H1 (cell line): ENCODE data around the gene IFNA17. TPM values are rescaled to one million over a fixed set of nuclear protein-coding genes. Genes with fewer than 3 reads are reported as not detected.
"Not testable (repeated sequence)": the region's sequence is repeated elsewhere in the genome, so short reads cannot be mapped to it uniquely, and the experiment has no call there.

ENCODE experiments used
- CTCF ChIA-PET: fragments of 300-600 bp; sonication (Branson Sonifier 250); formaldehyde crosslinking; loops from one replicate; lab custom pipeline; 2021; ENCODE audit not compliant: partially characterized antibody; lab: Charles Lee
- POLR2A ChIA-PET: fragments of 300-600 bp; sonication (Branson Sonifier 250); formaldehyde crosslinking; loops from one replicate; lab custom pipeline; 2021; ENCODE audit warnings: inconsistent platforms; ENCODE audit not compliant: partially characterized antibody; lab: Charles Lee
- DNase-seq, 2 experiments: peaks; one replicate each; pipeline versions ENCODE4 v3.0.0 to v3.0.0-alpha.2; 2010 to 2022; ENCODE audit warnings: low spot score in 2 of 2, low read depth in 1 of 2, mixed read lengths in 1 of 2
- FAIRE-seq: peaks from 2 replicates; lab custom pipeline; 2011; peaks lifted over from hg19 to GRCh38; lab: Jason Lieb, UNC
- H2AFZ ChIP-seq: 2 replicates; pipeline ENCODE4 v1.8.1; 2012; ENCODE audit warnings: low read length, inconsistent platforms
- H2AK5ac ChIP-seq: 2 replicates; pipeline ENCODE4 v1.6.1; 2013; ENCODE audit warnings: low read depth, low read length
- H2BK120ac ChIP-seq: replicated peaks from 2 replicates; pipeline ENCODE3; 2013; ENCODE audit warnings: low read depth, low read length, inconsistent platforms
- H2BK12ac ChIP-seq: 2 replicates; pipeline ENCODE4 v1.6.1; 2013; ENCODE audit warnings: low read depth, low read length
- H2BK15ac ChIP-seq: 2 replicates; pipeline ENCODE4 v1.6.1; 2013; ENCODE audit warnings: low read length
- H2BK20ac ChIP-seq: 2 replicates; pipeline ENCODE4 v1.6.1; 2013; ENCODE audit warnings: low read length
- H2BK5ac ChIP-seq: 2 replicates; pipeline ENCODE4 v1.6.1; 2013; ENCODE audit warnings: low read depth, low read length
- H3K14ac ChIP-seq: 2 replicates; pipeline ENCODE4 v1.6.1; 2013; ENCODE audit warnings: inconsistent platforms; ENCODE audit not compliant: insufficient read length
- H3K18ac ChIP-seq: 2 replicates; pipeline ENCODE4 v1.6.1; 2013; ENCODE audit warnings: low read length; ENCODE audit errors: extremely low read depth
- H3K23ac ChIP-seq: 2 replicates; pipeline ENCODE4 v1.6.1; 2013; ENCODE audit warnings: inconsistent platforms; ENCODE audit not compliant: insufficient read length
- H3K23me2 ChIP-seq: 2 replicates; pipeline ENCODE4 v1.6.1; 2013; ENCODE audit warnings: low read depth, low read length
- H3K27ac ChIP-seq: 2 replicates; pipeline ENCODE4 v1.6.1; 2011; ENCODE audit warnings: low read depth, low read length, inconsistent platforms
- H3K27me3 ChIP-seq, 4 experiments: replicated peaks in 1 of 4; 1 replicate in 1 of 4; 2 replicates in 3 of 4; pipeline versions ENCODE4 v1.6.1 to v1.8.1; 2011 to 2013; ENCODE audit warnings: low read length in 3 of 4, mild to moderate bottlenecking in 3 of 4, inconsistent platforms in 2 of 4, mixed read lengths in 2 of 4, moderate library complexity in 1 of 4; ENCODE audit not compliant: control insufficient read depth in 3 of 4, insufficient read depth in 3 of 4; ENCODE audit errors: extremely low read depth in 1 of 4
- H3K36me3 ChIP-seq, 4 experiments: 2 replicates each; pipeline versions ENCODE4 v1.6.1 to v1.8.1; 2011 to 2013; ENCODE audit warnings: mild to moderate bottlenecking in 4 of 4, low read length in 3 of 4, moderate library complexity in 2 of 4, control low read depth in 1 of 4, inconsistent platforms in 1 of 4; ENCODE audit not compliant: insufficient read depth in 4 of 4, control insufficient read depth in 2 of 4
- H3K4ac ChIP-seq: replicated peaks from 2 replicates; pipeline ENCODE3; 2013; ENCODE audit warnings: low read length, low read depth, mixed read lengths, inconsistent platforms; ENCODE audit not compliant: insufficient read length
- H3K4me1 ChIP-seq, 4 experiments: replicated peaks in 1 of 4; 1 replicate in 1 of 4; 2 replicates in 3 of 4; pipeline versions ENCODE4 v1.6.1 to v1.8.1; 2011 to 2013; ENCODE audit warnings: low read length in 3 of 4, inconsistent platforms in 2 of 4, mixed read lengths in 1 of 4; ENCODE audit not compliant: insufficient read depth in 4 of 4, control insufficient read depth in 3 of 4
- H3K4me2 ChIP-seq, 2 experiments: 2 replicates each; pipeline versions ENCODE4 v1.6.1 to v1.8.1; 2011 to 2013; ENCODE audit warnings: low read depth in 2 of 2, low read length in 2 of 2, control low read depth in 1 of 2, inconsistent platforms in 1 of 2, mild to moderate bottlenecking in 1 of 2; ENCODE audit not compliant: insufficient read depth in 1 of 2
- H3K4me3 ChIP-seq, 4 experiments: fragments of 200-600, 300-600 bp in 1 of 4; sonication (generic), shearing (Covaris generic), sonication (Bioruptor Twin) in 1 of 4; 2 replicates each; pipeline versions ENCODE4 v1.5.1 to v1.8.1; 2011 to 2016; ENCODE audit warnings: low read length in 4 of 4, low read depth in 3 of 4, control low read depth in 2 of 4, inconsistent platforms in 2 of 4, mild to moderate bottlenecking in 2 of 4, mixed read lengths in 1 of 4, moderate library complexity in 1 of 4; ENCODE audit not compliant: insufficient read depth in 2 of 4; ENCODE audit errors: extremely low read depth in 1 of 4
- H3K56ac ChIP-seq: replicated peaks from 2 replicates; pipeline ENCODE3; 2013; ENCODE audit warnings: low read depth, mild to moderate bottlenecking, mixed read lengths, low read length, inconsistent platforms; ENCODE audit not compliant: insufficient read length
- H3K79me1 ChIP-seq: 2 replicates; pipeline ENCODE4 v1.6.1; 2013; ENCODE audit warnings: low read depth, low read length, control low read depth
- H3K79me2 ChIP-seq, 2 experiments: 2 replicates each; pipeline versions ENCODE4 v1.6.1 to v1.8.1; 2012 to 2013; ENCODE audit warnings: low read length in 2 of 2, mild to moderate bottlenecking in 2 of 2, inconsistent platforms in 1 of 2; ENCODE audit not compliant: insufficient read depth in 2 of 2, control insufficient read depth in 1 of 2
- H3K9ac ChIP-seq, 4 experiments: replicated peaks in 1 of 4; 1 replicate in 1 of 4; 2 replicates in 3 of 4; pipeline versions ENCODE4 v1.6.1 to v1.8.1; 2011 to 2013; ENCODE audit warnings: low read depth in 3 of 4, low read length in 3 of 4, control low read depth in 2 of 4, mild to moderate bottlenecking in 2 of 4, moderate library complexity in 2 of 4, inconsistent platforms in 1 of 4; ENCODE audit errors: extremely low read depth in 1 of 4
- H3K9me3 ChIP-seq, 2 experiments: 2 replicates each; pipeline versions ENCODE4 v1.6.1 to v1.8.1; 2012 to 2013; ENCODE audit warnings: mild to moderate bottlenecking in 2 of 2, moderate library complexity in 2 of 2, control low read depth in 1 of 2, inconsistent platforms in 1 of 2, low read depth in 1 of 2, low read length in 1 of 2, mixed read lengths in 1 of 2; ENCODE audit not compliant: insufficient read depth in 2 of 2
- H4K20me1 ChIP-seq, 2 experiments: replicated peaks in 1 of 2; 2 replicates each; pipeline versions ENCODE3 to v1.8.1; 2011 to 2013; ENCODE audit warnings: inconsistent platforms in 2 of 2, low read length in 2 of 2, mild to moderate bottlenecking in 1 of 2; ENCODE audit not compliant: insufficient read depth in 2 of 2, control insufficient read depth in 1 of 2
- H4K5ac ChIP-seq: 2 replicates; pipeline ENCODE4 v1.6.1; 2013; ENCODE audit warnings: low read length, low read depth, mixed read lengths, inconsistent platforms; ENCODE audit not compliant: insufficient read length
- H4K8ac ChIP-seq: 2 replicates; pipeline ENCODE4 v1.8.0; 2013; ENCODE audit warnings: mild to moderate bottlenecking, moderate library complexity, low read length, inconsistent platforms; ENCODE audit not compliant: insufficient read depth; ENCODE audit errors: extremely low read depth
- H4K91ac ChIP-seq: replicated peaks from 2 replicates; pipeline ENCODE3; 2013; ENCODE audit warnings: low read length, mixed read lengths, inconsistent platforms; ENCODE audit not compliant: insufficient read length
- RAD21 ChIP-seq, 2 experiments: IDR thresholded peaks in 1 of 2; conservative IDR thresholded peaks in 1 of 2; 2 replicates each; pipeline ENCODE4 v1.6.1; 2011; ENCODE audit warnings: low read depth in 2 of 2, low read length in 2 of 2, improper control_type of control experiment in 1 of 2, inconsistent platforms in 1 of 2, mild to moderate bottlenecking in 1 of 2, moderate library complexity in 1 of 2
- WGBS, 2 experiments: shearing (Covaris generic) in 1 of 2; methylation state at CpG; one replicate each; pipeline versions ENCODE4 v1.1.6 to v1.1.7; 2013 to 2015; ENCODE audit warnings: low lambda C conversion rate in 2 of 2, mixed read lengths in 2 of 2, inconsistent platforms in 1 of 2, low coverage in 1 of 2, missing lambda C conversion rate in 1 of 2; ENCODE audit not compliant: insufficient replicate concordance in 2 of 2, insufficient coverage in 1 of 2, insufficient read length in 1 of 2; ENCODE audit errors: extremely low coverage in 1 of 2, missing lambda C conversion rate in 1 of 2; 5-methylcytosine and 5-hydroxymethylcytosine counted together
- polyA plus RNA-seq, 7 experiments: library from polyadenylated mRNA; depleted of rRNA in 3 of 7; stranded (reverse) in 5 of 7; unstranded in 2 of 7; fragments of >200 nt in 5 of 7; fragments of 200-250 nt in 2 of 7; gene quantifications; 1 replicate in 5 of 7; 2 replicates in 1 of 7; 4 replicates in 1 of 7; pipeline versions ENCODE4 v1.2.1 to v1.2.3, GENCODE V29; 2011 to 2013; ENCODE audit warnings: missing spikeins in 2 of 7, mixed read lengths in 2 of 7
- total RNA-seq: library from RNA; stranded (reverse); fragmentation: NEBNext Ultra II Directional; extraction: Animal tissue kit (Norgen Biotek cat#: 25700); gene quantifications from 2 replicates; pipeline ENCODE4 v1.2.1, GENCODE V29; 2021
- TF ChIP-seq, protein P1 (sequence below), 3 experiments: IDR thresholded peaks; 1 replicate in 2 of 3; 2 replicates in 1 of 3; pipeline versions ENCODE4 v1.5.1 to v1.6.1; 2011; ENCODE audit warnings: low read length in 3 of 3, mild to moderate bottlenecking in 3 of 3, inconsistent platforms in 2 of 3, low read depth in 1 of 3, moderate library complexity in 1 of 3; ENCODE audit not compliant: insufficient read depth in 1 of 3; ENCODE audit errors: control extremely low read depth in 1 of 3

The IFNA17 gene
- total and polyA plus RNA-seq, 2 of the 8 experiments (the other 6 are each of a cell fraction or from before 2014, with no cell fraction given), result not detected

DNA sequence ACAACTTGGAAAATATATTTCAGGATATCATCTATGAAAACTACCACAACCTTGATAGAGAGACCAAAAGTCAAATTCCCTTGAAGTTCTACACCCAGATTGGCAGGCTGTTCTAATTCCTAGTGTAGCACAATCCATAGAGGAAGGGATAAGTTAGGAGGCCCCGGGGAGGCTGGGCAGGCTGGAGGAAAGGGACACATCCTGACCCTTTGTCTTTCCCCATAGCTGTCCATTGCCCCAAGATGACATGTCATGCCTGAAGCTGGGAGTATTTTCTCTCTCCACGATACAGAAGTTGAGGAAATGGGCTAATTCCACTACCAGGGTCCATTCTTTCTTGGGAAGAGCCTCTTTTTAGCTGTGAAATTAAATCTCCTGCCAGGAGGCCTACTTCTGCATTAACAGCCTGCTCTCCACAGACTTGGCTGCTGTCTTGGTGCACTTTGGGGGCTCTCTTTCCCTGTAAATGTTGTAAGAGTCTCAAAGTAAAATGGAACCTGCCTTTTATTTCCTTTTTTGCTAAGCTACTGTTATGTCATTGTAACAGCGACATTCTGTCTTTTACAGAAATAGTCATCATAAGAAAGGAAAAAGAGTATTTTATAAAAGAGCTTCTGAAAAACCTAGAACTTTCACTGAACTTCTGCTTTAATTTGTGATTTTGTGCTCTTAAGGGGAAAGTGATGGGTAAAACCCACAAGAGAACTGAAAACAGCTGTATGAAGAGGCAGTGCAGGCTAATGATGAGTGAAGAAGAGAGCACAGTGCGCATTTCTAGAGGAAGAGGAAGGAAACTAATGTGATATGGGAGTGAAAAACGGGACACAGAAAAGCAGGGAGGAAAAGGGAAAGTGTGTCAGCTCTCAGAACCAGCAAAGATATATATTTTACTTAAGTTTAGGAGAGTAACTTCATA, 14.4 kb downstream of the IFNA17 start:
- H2AFZ ChIP-seq, FAIRE-seq, H3K4me2 ChIP-seq, H2BK120ac ChIP-seq, H3K79me2 ChIP-seq, H4K5ac ChIP-seq, H2BK5ac ChIP-seq, H3K18ac ChIP-seq, H3K79me1 ChIP-seq, H2BK20ac ChIP-seq, H2AK5ac ChIP-seq, H2BK12ac ChIP-seq, H3K14ac ChIP-seq, H2BK15ac ChIP-seq, H3K56ac ChIP-seq, H3K36me3 ChIP-seq, POLR2A ChIA-PET, H3K4me3 ChIP-seq, H3K9ac ChIP-seq, H3K23ac ChIP-seq, H3K27me3 ChIP-seq, H3K4ac ChIP-seq, H3K27ac ChIP-seq, H3K4me1 ChIP-seq, H4K20me1 ChIP-seq, H4K91ac ChIP-seq, H3K23me2 ChIP-seq, H4K8ac ChIP-seq, H3K9me3 ChIP-seq, DNase-seq: not testable (repeated sequence)
- peak; percentile 59 to 70 for TF ChIP-seq RAD21 (IDR thresholded peaks at IDR 0.05 in 1 of 2, conservative IDR thresholded peaks at IDR 0.05 in 1 of 2; ENCODE audit: low read depth in 2 of 2, low read length in 2 of 2)
- TF ChIP-seq, protein P1, sequence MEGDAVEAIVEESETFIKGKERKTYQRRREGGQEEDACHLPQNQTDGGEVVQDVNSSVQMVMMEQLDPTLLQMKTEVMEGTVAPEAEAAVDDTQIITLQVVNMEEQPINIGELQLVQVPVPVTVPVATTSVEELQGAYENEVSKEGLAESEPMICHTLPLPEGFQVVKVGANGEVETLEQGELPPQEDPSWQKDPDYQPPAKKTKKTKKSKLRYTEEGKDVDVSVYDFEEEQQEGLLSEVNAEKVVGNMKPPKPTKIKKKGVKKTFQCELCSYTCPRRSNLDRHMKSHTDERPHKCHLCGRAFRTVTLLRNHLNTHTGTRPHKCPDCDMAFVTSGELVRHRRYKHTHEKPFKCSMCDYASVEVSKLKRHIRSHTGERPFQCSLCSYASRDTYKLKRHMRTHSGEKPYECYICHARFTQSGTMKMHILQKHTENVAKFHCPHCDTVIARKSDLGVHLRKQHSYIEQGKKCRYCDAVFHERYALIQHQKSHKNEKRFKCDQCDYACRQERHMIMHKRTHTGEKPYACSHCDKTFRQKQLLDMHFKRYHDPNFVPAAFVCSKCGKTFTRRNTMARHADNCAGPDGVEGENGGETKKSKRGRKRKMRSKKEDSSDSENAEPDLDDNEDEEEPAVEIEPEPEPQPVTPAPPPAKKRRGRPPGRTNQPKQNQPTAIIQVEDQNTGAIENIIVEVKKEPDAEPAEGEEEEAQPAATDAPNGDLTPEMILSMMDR (IDR thresholded peaks at IDR 0.05; ENCODE audit: control extremely low read depth in 1 of 3, insufficient read depth in 1 of 3, low read depth in 1 of 3, low read length in 3 of 3), result peak; percentile 24 to 58 (median 46)
- CTCF ChIA-PET, result interaction anchor here (0.6 to 3.5 kb wide), 16 partner anchors 12 to 1281 kb away, joined by 3 to 19 read pairs (median 4); partner anchors contain the start of gene IFNA7
- 42% methylated on average over 4 of the region's 5 CpGs; no CpG with 5 or more reads in 1 of the 2 experiments for WGBS, 2 experiments
